ENCODE data around the gene NUP93.

DNA sequence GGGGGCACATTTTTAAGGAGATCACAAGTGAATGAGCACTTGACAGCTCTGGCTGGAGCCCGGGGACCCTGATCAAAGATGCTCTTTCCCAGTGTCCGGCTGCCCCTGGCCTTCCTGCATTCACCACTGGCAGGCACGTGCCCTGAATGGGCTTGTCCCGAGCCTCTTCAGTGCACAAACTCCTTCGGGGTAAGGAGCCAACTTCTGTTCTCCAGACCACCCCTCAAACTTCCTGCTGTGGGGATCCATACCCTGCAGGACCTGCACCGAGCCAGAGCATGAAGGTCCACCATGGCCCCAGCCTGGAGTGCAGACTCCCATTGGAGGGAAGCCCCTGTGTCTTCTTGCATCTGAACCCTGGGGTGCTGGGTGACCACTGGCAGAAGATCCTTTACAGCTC is 125.3 kb downstream of the NUP93 start:
- no peak for TF ChIP-seq SIN3A (IDR thresholded peaks at IDR 0.05; ENCODE audit: borderline replicate concordance, insufficient read depth, low read length)
- TF ChIP-seq, protein P1, sequence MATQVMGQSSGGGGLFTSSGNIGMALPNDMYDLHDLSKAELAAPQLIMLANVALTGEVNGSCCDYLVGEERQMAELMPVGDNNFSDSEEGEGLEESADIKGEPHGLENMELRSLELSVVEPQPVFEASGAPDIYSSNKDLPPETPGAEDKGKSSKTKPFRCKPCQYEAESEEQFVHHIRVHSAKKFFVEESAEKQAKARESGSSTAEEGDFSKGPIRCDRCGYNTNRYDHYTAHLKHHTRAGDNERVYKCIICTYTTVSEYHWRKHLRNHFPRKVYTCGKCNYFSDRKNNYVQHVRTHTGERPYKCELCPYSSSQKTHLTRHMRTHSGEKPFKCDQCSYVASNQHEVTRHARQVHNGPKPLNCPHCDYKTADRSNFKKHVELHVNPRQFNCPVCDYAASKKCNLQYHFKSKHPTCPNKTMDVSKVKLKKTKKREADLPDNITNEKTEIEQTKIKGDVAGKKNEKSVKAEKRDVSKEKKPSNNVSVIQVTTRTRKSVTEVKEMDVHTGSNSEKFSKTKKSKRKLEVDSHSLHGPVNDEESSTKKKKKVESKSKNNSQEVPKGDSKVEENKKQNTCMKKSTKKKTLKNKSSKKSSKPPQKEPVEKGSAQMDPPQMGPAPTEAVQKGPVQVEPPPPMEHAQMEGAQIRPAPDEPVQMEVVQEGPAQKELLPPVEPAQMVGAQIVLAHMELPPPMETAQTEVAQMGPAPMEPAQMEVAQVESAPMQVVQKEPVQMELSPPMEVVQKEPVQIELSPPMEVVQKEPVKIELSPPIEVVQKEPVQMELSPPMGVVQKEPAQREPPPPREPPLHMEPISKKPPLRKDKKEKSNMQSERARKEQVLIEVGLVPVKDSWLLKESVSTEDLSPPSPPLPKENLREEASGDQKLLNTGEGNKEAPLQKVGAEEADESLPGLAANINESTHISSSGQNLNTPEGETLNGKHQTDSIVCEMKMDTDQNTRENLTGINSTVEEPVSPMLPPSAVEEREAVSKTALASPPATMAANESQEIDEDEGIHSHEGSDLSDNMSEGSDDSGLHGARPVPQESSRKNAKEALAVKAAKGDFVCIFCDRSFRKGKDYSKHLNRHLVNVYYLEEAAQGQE (IDR thresholded peaks at IDR 0.05; ENCODE audit: insufficient read depth in 1 of 2, low read depth in 2 of 2, low read length in 2 of 2): no peak
- TF ChIP-seq POLR2AphosphoS5 (IDR thresholded peaks at IDR 0.05; ENCODE audit: low read depth, low read length): no peak
- TF ChIP-seq TAF1 (IDR thresholded peaks at IDR 0.05; ENCODE audit: borderline replicate concordance, insufficient read depth, low read length): no peak
- TF ChIP-seq FOXP2 (optimal IDR thresholded peaks at IDR 0.05; ENCODE audit: borderline replicate concordance, extremely low read depth, extremely low read length, insufficient read depth): no peak

Data from PFSK-1 (cell line).